ENCODE measurements around the gene C1orf232. TPM values are rescaled to one million over a fixed set of nuclear protein-coding genes. Genes with fewer than 3 reads are reported as not detected.
A peak's percentile ranks its signal among the peaks of the same experiment; 100 is the strongest.

Gene C1orf232
- total RNA-seq = not detected
- not detected for polyA plus RNA-seq

DNA sequence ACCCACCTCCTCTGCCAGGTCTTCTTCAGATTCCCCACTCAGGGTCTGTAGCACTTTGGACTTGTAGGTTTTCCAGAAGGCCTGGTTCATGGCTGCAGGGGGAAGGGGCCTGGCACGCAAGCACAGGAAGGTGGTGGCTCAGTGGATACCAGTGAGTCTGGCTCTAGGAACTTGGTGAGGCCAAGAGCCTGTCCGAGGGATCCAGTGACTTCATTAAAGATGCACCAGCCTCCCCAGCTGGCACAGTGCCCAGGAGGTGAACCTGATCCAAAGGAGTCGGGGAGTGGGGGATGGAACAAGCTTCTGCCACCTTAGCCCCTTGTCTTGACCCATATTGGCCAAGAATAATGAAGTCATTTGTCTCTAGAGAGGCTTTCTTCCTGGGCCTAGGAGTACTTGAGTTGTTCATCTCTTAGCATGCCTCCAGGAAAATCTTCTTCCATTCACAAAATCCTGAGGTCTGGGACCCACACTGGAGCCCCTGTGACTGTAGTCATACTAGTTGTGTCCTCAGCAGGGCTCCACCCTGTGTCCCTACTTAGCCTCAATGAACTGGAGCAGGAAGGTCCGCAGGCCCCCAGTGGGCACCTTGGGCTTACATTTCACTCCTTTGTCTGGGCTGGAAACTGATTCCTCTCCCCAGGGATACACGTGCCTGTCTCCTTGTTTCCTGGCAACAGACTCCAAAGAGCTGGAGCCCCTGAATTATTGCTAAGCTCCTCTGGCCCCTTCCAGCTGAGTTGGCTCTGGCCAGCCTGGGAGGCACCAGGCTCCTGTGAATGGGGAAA is at the start of gene C1orf232:
Gene C1orf232 (minus strand): TSS at position 554 of the 788 bp plus-strand sequence. CDS start 464 bp downstream, at position 90.
- H3K27ac ChIP-seq (ENCODE audit: low read depth in 1 of 2, low read length in 2 of 2) = peak within 1 kb of the TSS; percentile 60 to 82

More for the DNA sequence above, at the start of gene C1orf232:
- Histone ChIP-seq H3K9me3 (ENCODE audit: control insufficient read depth in 4 of 4, low read length in 3 of 4) (no peaks in the 10 kb centered on the region), H3K9ac (ENCODE audit: low read depth in 1 of 2, low read length in 2 of 2) (peak within 1 kb of the TSS in 1 of 2 donors; percentile 90), H3K4me1 (ENCODE audit: control insufficient read depth in 4 of 4, insufficient read depth in 4 of 4, low read length in 3 of 4) (peaks cover 6 to 27% (median 13%) of the 10 kb centered on the region in 4 donors), H3K36me3 (ENCODE audit: control insufficient read depth in 4 of 4, insufficient read depth in 3 of 4, low read depth in 1 of 4, low read length in 3 of 4) (no peaks in the 10 kb centered on the region), H3K27me3 (ENCODE audit: control insufficient read depth in 4 of 4, insufficient read depth in 4 of 4, low read length in 3 of 4) (no peaks in the 10 kb centered on the region), H3K4me3 (ENCODE audit: low read depth in 1 of 3, low read length in 3 of 3) (peak within 1 kb of the TSS; percentile 59 to 90 (median 84))
- DNase-seq (ENCODE audit: low spot score) = no peak
- TF ChIP-seq, protein P1, sequence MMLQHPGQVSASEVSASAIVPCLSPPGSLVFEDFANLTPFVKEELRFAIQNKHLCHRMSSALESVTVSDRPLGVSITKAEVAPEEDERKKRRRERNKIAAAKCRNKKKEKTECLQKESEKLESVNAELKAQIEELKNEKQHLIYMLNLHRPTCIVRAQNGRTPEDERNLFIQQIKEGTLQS (IDR thresholded peaks at IDR 0.05) = no peak
- no peak for TF ChIP-seq JUND (IDR thresholded peaks at IDR 0.05)
- no peak for TF ChIP-seq ZBTB33 (IDR thresholded peaks at IDR 0.05)
- no peak for TF ChIP-seq HNF4A (conservative IDR thresholded peaks at IDR 0.05)
- TF ChIP-seq, protein P2, sequence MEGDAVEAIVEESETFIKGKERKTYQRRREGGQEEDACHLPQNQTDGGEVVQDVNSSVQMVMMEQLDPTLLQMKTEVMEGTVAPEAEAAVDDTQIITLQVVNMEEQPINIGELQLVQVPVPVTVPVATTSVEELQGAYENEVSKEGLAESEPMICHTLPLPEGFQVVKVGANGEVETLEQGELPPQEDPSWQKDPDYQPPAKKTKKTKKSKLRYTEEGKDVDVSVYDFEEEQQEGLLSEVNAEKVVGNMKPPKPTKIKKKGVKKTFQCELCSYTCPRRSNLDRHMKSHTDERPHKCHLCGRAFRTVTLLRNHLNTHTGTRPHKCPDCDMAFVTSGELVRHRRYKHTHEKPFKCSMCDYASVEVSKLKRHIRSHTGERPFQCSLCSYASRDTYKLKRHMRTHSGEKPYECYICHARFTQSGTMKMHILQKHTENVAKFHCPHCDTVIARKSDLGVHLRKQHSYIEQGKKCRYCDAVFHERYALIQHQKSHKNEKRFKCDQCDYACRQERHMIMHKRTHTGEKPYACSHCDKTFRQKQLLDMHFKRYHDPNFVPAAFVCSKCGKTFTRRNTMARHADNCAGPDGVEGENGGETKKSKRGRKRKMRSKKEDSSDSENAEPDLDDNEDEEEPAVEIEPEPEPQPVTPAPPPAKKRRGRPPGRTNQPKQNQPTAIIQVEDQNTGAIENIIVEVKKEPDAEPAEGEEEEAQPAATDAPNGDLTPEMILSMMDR (IDR thresholded peaks at IDR 0.05; ENCODE audit: low read depth, low read length, missing input control) = no peak
- TF ChIP-seq, protein P3, sequence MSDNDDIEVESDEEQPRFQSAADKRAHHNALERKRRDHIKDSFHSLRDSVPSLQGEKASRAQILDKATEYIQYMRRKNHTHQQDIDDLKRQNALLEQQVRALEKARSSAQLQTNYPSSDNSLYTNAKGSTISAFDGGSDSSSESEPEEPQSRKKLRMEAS (IDR thresholded peaks at IDR 0.05) = no peak
- no peak for TF ChIP-seq FOXA1 (IDR thresholded peaks at IDR 0.05)
- TF ChIP-seq FOXA2 (IDR thresholded peaks at IDR 0.05) = no peak
- TF ChIP-seq RAD21 (IDR thresholded peaks at IDR 0.05) = no peak
- TF ChIP-seq, protein P4, sequence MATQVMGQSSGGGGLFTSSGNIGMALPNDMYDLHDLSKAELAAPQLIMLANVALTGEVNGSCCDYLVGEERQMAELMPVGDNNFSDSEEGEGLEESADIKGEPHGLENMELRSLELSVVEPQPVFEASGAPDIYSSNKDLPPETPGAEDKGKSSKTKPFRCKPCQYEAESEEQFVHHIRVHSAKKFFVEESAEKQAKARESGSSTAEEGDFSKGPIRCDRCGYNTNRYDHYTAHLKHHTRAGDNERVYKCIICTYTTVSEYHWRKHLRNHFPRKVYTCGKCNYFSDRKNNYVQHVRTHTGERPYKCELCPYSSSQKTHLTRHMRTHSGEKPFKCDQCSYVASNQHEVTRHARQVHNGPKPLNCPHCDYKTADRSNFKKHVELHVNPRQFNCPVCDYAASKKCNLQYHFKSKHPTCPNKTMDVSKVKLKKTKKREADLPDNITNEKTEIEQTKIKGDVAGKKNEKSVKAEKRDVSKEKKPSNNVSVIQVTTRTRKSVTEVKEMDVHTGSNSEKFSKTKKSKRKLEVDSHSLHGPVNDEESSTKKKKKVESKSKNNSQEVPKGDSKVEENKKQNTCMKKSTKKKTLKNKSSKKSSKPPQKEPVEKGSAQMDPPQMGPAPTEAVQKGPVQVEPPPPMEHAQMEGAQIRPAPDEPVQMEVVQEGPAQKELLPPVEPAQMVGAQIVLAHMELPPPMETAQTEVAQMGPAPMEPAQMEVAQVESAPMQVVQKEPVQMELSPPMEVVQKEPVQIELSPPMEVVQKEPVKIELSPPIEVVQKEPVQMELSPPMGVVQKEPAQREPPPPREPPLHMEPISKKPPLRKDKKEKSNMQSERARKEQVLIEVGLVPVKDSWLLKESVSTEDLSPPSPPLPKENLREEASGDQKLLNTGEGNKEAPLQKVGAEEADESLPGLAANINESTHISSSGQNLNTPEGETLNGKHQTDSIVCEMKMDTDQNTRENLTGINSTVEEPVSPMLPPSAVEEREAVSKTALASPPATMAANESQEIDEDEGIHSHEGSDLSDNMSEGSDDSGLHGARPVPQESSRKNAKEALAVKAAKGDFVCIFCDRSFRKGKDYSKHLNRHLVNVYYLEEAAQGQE (IDR thresholded peaks at IDR 0.05) = no peak
- no peak for TF ChIP-seq SP1 (IDR thresholded peaks at IDR 0.05)
- TF ChIP-seq TAF1 (conservative IDR thresholded peaks at IDR 0.05) = no peak
- no peak for TF ChIP-seq NR2F2 (IDR thresholded peaks at IDR 0.05)
- TF ChIP-seq YY1 (IDR thresholded peaks at IDR 0.05) = no peak
- TF ChIP-seq GABPA (IDR thresholded peaks at IDR 0.05 in 1 of 2, conservative IDR thresholded peaks at IDR 0.05 in 1 of 2) = no peak
- TF ChIP-seq HNF4G (IDR thresholded peaks at IDR 0.05) = no peak
- WGBS = 78% methylated on average over 5 of the region's 5 CpGs

All from liver (tissue), 9 donors.